Left renal pelvis (tissue), 4 donors: Measurements from ENCODE around the gene SLC23A2. TPM values are rescaled to one million over a fixed set of nuclear protein-coding genes. Genes with fewer than 3 reads are reported as not detected.

Experiments
- DNase-seq, 4 donors: peaks; one replicate each; pipeline ENCODE4 v3.0.0-alpha.2; 2013; ENCODE audit warnings: low read depth in 4 of 4, low spot score in 3 of 4
- polyA plus RNA-seq, 4 donors: library from polyadenylated mRNA; unstranded; fragments of 120-200 nt; gene quantifications; one replicate each; pipeline ENCODE4 v1.2.1, GENCODE V29; 2013; ENCODE audit not compliant: insufficient read length in 4 of 4

The SLC23A2 gene
- polyA plus RNA-seq, 4 donors = 21.8 to 31.9 (median 23.1) TPM

DNA sequence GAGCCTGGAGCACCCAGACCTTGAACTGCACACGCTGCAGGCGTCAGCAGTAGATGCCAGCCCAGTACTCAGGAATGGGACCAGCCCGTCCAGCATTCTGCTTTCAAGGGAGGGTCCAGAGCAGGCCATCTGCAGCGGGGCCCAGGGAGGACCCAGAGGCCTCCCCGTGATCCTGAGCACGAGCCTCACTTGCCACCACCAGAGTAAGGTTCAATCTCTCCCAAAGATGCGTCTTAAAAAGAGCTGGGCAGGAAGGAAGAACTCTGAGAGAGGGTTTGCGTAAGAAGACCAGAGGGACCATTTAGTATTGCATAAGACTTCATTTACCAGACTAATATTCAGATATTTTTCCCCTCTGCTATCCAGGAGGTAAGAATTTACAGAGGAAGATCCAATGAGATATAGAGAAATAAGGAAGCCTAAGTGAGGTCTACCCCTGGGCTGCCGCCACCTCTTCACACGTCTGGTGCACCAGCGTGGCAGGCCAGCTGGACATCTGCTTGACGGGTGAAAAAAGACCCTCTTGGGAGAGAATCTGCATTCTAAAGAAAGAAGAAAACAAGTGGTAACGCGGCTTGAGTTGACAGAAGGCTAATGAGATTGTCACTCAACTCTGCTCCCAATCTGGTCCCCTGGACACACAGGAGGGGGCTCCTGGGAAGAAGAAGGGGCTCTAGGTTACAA, 172.3 kb downstream of the SLC23A2 start:
- no peak for DNase-seq

- no peak for DNase-seq
Observed at GRCh38 chr20:4821590-4821989, 179.7 kb downstream of the SLC23A2 start.

GRCh38 chr20:4820806-4821518, 180.3 kb downstream of the SLC23A2 start:
- DNase-seq = no peak

DNA sequence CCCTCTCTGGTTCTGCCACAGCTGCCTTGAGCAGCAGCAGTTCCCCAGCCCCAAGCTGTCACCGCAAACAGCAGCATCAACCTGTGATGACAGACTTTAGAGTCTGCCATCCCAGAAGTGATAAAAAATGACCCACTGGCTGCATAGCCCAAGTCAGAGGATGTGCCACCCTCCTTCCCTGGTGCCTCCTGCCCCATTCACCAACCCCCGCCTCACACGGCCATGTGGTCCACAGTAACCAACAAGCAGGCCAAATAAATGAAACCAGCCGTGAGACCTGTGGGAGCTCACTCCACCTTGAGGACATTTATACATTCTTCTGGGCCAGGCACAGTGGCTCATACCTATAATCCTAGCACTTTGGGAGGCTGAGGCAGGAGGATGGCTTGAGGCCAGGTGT, 181.4 kb downstream of the SLC23A2 start:
- no peak for DNase-seq

GRCh38 chr20:4817230-4817671, 184.1 kb downstream of the SLC23A2 start:
- no peak for DNase-seq

DNA sequence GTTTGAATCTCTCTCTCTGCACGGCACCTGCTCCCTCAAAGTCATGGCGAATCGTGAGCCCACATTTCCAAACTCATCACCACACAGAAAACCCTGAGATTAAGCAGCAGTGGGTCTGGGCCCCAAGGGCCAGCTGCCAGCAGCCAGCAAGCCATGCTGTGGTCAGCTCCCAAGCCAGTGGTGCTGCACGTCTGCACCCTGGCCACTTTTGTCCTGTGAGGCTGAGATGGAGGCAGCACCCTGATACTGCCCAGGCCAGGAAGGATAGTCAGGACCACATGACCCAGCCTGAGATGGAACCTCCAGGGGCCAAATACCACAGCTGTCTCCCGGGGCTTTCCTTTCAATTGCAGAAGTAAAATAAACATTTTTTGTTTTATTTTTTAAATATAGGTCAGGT, 185.7 kb downstream of the SLC23A2 start:
- no peak for DNase-seq

GRCh38 chr20:4814696-4815252, 186.5 kb downstream of the SLC23A2 start:
- DNase-seq = no peak

- DNase-seq = no peak
Observed at GRCh38 chr20:4813863-4814695, 187.2 kb downstream of the SLC23A2 start.

DNA sequence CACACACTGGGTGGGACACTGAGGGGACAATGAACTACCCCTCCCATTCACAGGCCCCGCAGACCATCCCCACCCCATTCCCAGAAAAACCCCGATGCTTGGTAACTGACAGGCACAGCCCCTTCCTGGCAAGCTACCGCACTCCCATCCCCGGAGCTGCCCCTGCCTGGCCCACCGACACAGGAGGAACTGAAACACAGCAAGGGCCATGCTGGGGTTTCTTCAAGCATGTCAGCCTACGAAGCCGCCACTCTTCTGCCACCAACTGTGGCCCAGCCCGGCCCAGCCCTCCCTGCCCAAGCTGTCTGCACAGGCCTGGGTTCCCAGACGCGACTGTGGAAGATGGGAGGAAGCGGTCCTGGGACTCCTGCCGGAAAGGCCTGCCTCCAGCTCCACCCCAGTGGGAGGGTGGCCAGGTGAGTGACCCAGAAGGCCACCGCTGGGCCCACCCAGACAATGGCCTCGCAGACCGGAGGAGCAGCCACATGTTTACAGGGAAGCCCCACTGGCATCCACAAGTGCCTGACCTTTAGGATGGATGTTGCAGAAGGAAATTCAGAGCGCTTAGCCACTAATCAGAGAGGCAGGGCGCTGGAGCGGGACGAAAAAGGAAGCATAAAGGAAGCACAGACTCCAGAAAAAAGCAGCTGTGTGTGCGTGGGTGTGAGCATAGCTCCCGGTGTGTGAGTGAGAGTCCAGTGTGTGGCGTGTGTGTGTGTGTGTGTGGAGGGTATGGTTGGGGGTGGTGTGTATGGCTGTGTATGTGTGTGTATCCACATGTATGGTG, 188.0 kb downstream of the SLC23A2 start:
- peak in 2 of 4 donors; percentile 34 to 41 for DNase-seq

DNA sequence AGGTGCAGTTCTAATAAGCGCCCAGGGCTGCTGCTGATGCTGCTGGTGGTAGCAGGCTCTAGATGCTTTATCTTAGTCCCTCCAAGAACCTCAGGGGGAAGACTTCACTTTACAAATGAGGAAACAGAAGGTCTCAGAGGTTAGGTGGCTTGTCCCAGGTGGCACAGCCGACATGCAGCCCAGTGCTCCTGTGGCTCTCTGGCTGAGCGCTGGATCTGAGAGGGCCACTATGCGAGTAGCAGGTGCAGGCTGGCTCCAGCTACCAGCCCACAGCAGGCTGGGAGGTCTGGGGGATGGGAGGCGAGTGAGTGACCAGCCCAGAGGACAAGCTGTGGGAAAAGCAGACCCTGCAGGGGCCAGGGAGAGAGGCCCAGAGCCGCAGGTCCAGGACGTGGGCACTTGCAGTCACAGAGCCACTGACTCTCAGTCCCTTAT, 188.7 kb downstream of the SLC23A2 start:
- no peak for DNase-seq

DNA sequence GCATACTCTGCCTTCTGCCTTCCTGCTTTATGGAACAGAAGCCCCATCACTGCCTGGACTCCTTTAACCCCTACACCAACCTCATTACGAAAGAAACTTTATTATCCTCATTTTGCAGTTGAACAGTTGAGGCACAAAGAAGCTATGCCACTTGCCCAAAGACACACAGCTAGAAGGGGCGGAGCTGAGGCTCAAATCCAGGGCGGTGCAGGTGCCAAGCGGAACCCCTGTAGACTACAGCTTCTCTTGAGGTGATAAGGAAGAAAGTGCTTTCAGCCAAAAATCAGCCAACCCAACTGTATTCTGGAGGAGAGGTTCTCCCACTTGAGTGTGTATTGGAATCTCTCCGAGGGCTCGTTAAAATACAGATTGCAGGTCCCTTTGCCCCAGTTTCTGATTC, 189.1 kb downstream of the SLC23A2 start:
- DNase-seq = no peak

- DNase-seq = no peak
Observed at GRCh38 chr20:4811661-4812181, 189.6 kb downstream of the SLC23A2 start.

GRCh38 chr20:4811257-4811656, 190.1 kb downstream of the SLC23A2 start:
- DNase-seq = no peak

DNA sequence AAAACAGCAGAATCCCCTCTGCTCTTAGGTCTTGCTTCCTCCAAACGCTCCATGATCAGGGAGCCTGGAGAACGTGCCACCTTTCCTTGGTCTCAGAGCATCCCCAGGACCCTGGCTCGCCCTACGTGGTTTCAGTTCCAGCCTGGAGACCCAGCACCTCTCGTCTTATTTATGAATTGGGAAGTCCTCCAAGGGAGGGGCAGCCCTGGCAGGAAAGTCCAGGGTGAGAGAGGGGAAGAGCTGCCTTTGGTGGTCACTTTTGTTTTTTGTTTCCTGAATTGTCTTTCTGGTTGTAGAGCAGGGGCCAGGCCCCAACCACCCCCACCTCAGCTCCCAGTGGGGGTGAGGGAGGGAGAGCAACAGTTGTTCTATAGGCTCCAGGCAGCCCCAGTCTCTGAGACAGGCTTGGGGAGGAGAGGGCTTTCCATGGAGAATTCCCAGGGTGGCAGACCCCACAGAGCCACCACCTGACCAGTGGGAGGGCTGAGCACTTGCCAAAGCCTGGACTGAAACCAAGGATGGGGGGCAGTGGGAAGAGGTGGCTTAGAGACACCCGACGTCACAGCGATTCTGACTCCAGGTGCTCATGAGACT, 190.8 kb downstream of the SLC23A2 start:
- no peak for DNase-seq

DNA sequence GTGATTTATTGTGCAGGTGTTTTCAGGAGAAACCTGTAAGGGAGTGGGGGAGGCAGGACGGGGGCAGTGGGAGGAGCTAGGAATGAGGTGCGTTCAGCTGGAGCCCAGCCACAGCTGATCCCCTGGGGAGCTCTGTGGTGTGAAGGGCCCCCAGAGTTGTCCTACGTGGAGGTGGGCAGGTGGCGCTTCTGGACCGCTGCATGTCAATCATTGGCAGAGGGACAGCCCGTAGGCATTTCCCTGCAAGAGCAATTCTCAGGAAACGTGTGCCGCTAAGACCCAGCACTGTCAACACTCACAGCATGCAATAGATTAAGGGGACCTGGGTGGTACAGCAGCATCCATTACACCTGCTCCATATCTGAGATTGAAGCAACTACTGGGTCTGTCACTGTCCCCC, 191.6 kb downstream of the SLC23A2 start:
- DNase-seq = no peak

GRCh38 chr20:4808872-4809271, 192.4 kb downstream of the SLC23A2 start:
- no peak for DNase-seq

DNA sequence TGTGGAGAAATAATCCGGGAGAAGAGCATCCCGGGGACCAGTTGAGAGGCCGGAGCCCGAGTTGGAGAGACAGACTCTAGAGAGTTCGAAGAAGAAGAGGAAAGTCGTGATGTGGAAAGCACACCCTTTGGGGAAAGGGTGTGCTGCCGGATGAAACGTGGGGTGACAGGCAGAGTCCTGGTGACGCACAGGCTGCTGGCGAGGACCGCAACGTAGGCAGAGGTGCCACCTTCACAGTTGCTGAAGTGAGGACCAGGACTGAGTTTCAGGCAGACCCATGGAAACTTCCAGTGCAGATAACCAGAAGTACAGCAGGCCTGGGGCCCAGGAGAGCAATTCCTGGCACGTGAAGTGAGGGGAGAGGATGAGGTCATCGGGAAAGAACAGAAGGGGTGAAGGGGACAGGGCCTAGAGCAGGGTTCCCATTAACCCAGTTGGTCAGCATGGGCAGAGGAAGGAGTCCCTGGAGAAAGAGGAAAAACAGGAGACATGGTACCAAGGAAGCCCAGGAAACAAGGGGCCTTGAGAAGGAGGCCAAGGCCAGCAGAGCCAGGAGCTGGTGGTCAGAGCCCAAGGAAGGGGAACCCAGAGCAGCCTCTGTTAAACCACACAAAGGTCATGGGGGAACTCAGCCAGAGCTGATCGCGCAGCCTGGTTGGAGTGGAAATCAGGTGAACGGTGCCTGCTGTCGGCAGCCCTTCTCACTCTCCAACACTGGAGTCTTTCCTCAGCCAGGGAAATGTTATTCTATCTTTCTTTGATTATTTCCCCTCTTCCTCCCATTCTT, 195.5 kb downstream of the SLC23A2 start:
- no peak for DNase-seq

- no peak for DNase-seq
Observed at GRCh38 chr20:4802527-4802926, 198.8 kb downstream of the SLC23A2 start.
